ENCODE results near the gene ARAP2.

The ARAP2 gene

DNA sequence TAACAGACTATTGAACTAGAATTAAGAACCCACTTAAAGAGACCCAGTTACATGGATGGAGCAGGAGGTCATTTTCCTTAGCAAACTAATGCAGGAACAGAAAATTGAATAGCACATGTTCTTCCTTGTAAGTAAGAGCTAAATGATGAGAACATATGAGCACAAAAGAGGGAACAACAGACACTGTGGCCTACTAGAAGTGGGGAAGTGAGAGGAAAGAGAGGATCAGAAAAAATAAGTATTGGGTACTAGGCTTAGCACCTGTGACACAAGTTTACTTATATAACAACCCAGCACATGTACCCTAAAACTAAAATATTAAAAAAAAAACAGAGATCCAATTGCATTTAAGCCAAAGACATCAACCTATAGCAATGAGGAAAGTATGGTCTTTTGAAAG, 26.2 kb downstream of the ARAP2 start:
- no peak for DNase-seq

DNA sequence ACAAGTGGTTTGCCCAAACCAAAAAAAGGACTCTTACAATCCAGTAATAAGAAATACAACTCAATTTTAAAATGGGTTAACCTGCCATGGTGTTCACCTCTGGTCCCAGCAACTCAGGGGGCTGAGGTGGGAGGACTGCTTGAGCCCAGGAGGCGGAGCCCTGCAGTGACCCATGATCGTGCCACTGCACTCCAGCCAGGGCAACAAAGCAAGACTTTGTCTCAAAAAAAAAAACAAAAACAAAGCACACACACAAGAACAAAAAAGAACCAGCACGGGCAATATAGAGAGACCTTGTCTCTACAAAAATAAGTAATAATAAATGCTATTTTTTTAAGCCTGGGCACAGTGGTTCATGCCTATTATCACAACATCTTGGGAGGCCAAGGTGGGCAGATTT, 28.7 kb downstream of the ARAP2 start:
- no peak for DNase-seq

DNA sequence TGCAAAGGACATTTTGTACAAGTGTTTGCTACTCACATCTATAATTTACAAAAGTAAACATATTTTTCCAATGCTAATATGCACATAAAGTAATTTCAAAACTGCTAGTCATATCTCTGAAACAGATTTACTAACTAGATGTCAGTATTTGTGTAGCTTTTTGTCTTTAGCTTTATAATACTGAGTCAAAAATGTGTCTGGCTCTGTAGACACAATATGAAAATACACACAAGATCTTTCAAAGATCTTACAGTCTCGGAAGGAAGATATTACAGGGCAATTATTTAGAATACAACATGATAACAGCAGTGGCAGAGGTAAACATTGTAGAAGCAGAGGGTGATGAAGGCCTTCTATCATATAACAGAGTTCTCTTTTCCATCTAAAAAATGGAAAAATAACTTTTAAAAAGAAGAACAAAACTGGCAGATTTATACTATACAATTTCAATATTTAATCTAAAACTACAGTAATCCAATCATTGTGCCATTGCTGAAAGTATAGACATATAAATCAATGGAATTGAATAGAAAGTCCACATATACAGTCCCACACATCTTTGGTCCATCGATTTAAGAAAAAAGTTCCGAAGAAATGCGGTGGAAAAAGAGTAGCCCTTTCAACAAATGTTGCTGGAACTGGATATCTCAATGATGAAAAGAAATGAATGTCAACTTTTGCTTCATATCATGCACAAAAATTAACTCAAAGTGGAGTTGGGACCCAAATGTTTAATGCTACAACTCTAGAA, 29.4 kb downstream of the ARAP2 start:
- no peak for DNase-seq

DNA sequence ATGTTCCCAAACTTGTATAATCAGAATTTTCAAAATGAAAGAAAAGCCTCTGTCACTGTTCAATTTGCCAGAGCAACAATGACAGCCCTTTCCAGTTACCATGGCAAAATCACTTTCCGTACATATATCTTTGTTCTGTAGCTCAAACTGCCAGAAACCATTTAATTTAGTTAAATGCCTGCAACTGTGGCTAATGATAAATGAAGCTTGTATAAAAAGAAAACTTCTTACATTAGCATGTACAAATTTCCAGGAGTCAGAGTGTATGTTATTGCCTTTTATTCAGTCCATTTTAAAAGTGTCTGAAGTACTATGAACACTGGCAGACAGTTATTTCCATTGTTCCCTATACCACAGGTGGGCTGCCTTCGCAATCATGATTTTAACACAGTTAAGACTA, 30.3 kb downstream of the ARAP2 start:
- DNase-seq, result no peak

GRCh38 chr4:36211084-36211483, 33.2 kb downstream of the ARAP2 start:
- DNase-seq, result no peak

DNA sequence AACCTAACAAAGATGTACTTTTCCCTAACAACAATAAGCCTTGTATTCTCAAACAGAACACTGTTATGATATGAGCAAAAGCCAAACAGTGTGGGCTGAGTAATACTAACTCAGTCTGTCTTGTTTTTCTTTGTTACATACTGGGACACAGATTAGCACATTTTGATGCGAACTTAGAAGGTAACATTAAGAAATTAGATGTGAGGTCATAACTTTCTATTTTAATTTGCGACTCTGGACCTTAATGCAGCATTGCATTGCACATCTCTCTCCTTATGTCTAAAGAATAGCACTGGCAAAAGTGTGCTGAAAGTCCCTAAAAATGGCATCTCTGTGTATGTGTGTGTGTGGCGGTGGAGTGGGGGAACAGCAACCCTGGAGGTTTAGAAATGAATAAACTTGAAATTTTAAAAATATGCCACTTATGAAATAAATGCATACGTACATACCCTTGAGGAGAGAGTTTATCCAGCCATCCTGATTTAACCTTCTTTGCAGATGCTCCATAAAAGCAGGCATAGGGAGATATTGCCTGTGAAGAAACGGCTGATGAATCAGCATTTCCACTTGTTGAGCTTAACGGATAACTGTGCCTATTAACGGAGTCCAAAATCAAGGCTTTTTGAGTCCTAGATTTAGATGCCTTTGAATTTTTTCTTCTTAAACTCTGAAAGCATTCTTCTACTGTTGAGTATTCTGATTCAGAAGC, 34.2 kb downstream of the ARAP2 start:
- no peak for DNase-seq

- no peak for DNase-seq
These were observed 35.3 kb downstream of the ARAP2 start for GRCh38 chr4:36208893-36209473.

- no peak for DNase-seq
These were observed 36.3 kb downstream of the ARAP2 start for GRCh38 chr4:36207831-36208520.

GRCh38 chr4:36207367-36207766, 36.9 kb downstream of the ARAP2 start:
- no peak for DNase-seq

DNA sequence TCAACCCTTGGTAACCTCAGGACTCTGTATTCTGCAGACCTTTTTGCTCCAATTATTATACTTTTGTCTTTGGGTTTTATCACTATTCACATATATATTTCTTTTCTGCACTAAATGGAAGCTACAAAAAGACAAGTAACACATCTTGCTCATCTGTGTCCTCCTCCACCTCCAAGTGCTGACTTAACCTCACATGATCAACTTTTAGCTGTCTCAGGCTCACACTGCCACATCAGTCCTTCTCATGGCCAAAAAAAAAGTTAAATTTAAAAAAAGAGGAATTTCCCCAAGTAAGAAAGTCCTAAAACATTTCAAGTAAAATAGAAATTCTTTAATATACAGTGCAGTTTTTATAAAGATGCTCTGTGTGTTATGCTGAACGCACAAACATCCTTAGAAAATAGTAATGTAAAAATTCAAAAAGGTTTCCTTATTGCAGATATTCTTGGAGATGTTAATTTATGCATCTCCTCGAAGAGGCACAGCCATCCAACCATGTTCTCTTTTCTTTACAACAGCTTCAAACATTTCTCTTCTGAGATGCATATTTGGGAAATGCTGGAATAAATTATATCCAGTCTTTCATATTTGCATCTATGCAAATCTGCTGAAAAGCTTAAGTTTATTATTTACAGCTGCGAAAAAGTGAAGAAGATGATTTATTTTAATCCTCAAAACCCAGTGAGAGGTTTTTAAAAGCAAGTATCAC, 37.6 kb downstream of the ARAP2 start:
- no peak for DNase-seq

DNA sequence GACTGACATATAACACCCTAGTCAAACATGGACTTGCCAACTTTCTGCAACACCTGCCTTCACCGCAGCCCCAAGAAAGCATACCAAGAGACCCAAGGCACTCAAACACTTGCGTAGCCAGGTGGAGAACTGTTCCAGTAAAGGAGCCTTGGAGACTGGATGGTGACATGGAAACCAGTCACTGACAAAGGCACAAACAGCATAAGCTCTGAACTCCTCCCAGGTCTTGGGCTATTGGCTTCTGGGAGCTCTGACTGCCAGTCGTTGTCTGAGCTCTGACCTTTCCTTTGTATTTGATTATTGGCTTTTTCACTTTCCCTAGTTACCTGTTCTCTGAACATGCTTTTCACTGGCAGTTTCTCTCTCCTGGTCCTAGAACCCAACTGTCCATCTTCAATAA, 38.3 kb downstream of the ARAP2 start:
- no peak for DNase-seq

DNA sequence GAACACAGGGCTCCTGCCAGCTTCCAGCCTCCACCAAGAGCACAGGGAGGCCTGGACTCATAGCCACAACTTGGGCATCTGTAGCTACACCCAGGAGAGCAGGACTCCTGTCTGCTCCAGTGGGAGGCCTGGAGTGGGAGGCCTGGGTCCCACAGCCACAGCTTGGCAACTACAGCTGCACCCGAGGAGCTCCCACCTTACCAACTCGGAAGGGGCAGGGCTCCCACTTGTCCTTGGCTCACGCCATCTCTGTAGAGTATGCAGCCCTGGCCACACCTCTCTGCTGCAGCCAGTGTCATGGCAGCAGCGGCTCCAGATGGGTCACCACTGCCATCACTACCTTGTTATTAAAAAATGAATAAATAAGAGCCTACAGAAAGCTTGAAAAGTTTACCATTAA, 45.5 kb downstream of the ARAP2 start:
- DNase-seq, result no peak

DNA sequence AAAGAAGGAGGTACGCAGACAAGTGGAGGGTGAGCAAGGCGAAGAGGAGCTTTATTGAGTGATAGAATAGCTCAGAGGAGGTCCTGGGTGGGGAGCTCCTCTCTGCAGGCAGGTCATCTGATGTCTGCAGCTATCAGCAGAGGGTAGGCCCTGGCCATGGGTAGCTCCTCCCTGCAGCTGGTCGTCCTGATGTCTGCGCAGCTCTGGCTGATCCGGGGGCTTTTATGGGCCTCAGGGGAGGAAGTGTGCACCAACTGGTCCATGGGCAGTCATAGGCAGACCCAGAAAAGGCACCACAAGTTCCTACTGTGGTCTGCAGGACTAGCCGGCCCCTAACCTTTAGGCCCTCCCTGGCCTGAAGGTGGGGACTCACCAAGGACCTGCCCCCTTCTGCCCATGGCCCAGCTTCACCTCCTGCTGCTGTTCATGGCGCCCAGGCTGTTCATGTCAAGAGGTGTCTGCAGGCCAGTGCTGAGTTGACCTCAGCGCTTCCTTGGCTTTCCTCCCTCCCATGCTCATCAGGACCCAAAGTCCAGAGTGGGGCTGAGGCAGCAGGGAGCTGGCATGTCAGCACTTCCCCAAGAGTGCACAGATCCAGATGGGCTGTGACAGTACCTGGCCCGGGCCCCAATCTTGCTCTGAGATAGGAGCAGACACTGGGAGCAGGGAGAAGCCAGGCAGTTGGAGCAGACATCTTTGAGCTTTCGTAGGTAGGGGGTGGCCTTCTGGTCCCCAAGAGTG, 46.1 kb downstream of the ARAP2 start:
- no peak for DNase-seq

- no peak for DNase-seq
These were observed 46.8 kb downstream of the ARAP2 start for GRCh38 chr4:36197501-36197900.

DNA sequence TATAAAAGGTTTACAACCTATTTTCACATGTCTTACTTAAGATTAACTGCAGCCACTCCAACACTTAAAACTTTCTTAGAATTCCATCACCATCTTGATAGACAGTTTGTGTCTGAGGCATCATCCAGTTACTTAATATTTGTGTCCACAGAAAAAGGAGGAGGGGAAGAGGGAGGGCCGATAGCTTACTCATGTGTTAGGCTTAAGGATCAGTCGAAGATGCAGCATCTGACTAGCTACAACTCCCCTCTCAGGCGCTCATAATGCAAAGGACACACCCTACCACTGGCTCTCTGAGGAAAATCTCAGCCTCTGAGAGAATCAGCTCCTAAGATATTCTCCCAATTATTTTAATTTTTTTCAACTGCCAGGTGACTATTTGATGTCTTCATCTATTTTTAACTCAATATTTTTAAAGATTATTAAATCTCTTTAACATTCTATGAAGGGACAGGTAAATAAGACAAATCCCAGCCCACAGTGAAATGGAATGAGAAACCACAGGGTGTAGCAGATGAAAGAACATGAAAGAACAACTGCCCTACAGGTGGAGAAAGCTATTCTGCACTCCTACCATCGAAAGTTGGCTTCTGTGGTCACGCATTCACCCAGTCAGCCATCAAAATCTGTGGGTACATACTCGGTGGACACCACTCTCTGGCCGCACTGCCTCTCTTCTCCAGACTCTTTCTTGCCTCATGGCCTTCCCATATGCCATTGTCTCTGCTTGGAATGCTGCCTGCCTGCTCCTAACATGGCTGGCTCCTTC, 48.0 kb downstream of the ARAP2 start:
- DNase-seq, result no peak

GRCh38 chr4:36192922-36193321, 51.4 kb downstream of the ARAP2 start:
- DNase-seq, result no peak

DNA sequence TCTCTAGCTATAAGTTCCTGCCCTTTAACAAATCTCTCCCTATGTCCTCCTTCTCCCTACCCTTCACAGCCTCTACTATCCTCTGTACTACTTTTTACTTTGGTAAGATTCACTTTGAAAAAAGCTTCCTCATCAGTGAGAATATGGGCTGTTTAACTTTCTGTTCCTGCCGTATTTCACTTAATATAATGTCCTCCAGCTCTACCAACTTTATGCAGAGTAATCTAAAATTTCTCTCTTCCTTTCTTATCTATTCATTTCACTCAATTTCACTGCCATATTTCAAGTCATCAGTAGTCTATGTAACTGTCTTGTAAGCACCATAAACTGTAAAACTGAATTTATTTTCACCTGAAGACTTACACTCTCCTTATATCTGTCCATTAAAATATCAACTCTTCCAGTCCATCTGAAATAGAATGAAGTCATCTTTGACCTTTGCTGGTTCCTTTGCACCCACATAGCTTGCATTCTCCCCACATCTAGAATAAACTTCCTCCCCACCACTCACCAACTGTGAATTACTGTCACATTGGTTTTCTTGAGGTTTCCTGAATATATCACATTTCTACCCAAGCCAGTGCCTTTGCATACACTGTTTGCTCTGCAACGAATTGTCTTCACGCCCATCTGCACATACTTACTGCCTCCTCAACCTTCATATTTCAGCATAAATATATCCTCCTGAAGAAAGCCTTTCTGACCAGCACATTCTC, 54.6 kb downstream of the ARAP2 start:
- no peak for DNase-seq

DNA sequence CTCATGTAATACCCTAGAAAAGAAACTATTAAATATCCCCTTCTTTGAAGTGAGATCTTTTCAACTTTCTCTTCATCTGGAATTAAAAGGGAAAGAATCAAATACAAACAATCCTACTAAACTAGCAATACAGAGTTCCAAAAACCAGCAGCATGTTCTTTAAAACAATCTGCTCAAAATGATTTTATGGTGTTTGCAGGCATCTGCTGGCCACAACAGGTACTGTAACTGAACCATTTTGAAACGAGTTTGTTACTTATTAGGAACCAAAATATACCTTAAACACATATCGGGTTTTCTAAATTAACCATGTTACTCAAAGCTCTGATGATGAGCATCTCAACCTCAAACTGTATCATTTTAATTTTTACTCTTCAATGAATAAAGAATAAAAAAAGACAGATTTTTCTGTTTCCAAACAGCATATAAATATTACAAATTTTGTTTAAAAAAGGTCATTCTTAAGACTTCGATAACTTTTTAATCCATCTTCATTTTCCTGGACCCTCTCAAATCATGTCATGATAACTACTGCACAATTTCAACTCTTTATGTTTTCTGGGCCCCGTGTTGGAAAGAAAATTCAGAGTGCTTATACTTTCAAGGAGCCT, 56.5 kb downstream of the ARAP2 start:
- no peak for DNase-seq

GRCh38 chr4:36183665-36184393, 60.5 kb downstream of the ARAP2 start:
- no peak for DNase-seq

DNA sequence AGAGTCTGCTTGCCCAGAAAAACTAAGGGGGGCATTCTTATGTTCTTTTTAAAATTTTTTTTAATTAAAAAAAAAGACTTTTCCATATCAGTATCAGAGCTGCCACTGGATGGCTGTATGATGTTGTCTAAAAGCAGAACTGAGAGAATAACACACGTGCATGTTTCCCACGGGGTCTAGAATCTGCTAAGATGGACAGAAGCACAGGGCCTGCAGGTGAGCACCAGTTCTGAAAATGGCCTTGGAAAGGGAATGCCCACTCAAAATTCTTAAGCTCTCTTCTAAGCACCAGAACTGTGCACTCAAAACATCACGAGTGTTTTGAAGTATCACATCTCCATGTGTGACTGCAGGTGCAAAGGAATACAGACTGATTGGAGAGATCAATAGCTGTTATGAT, 61.1 kb downstream of the ARAP2 start:
- no peak for DNase-seq
